ENCODE data around the gene PTPRT.

GRCh38 chr20:42308171-42308570 is 881.5 kb downstream of the PTPRT start:
- TF ChIP-seq FOSL1 (IDR thresholded peaks at IDR 0.05; ENCODE audit: low read depth) (no peak), EZH2 (IDR thresholded peaks at IDR 0.05) (no peak), CTCF (IDR thresholded peaks at IDR 0.05 in 2 of 3, conservative IDR thresholded peaks at IDR 0.05 in 1 of 3; ENCODE audit: borderline replicate concordance in 1 of 3, insufficient read depth in 1 of 3, low read depth in 2 of 3, low read length in 2 of 3) (no peak), POLR2A (IDR thresholded peaks at IDR 0.05; ENCODE audit: borderline replicate concordance, extremely low read depth, insufficient read depth, insufficient read length) (no peak), REST (IDR thresholded peaks at IDR 0.05; ENCODE audit: low read depth) (no peak), EZH2phosphoT487 (IDR thresholded peaks at IDR 0.05; ENCODE audit: borderline replicate concordance) (no peak), SIN3A (IDR thresholded peaks at IDR 0.05; ENCODE audit: low read depth) (no peak), ZNF274 (IDR thresholded peaks at IDR 0.05; ENCODE audit: low read depth, low read length) (no peak), TCF7L2 (IDR thresholded peaks at IDR 0.05; ENCODE audit: borderline replicate concordance, extremely low read depth, insufficient read depth, insufficient read length) (no peak), CEBPB (IDR thresholded peaks at IDR 0.05; ENCODE audit: low read depth) (no peak), POLR2AphosphoS5 (IDR thresholded peaks at IDR 0.05; ENCODE audit: low read depth, low read length) (no peak), JUND (IDR thresholded peaks at IDR 0.05) (no peak), ZFX (IDR thresholded peaks at IDR 0.05) (no peak), SP1 (IDR thresholded peaks at IDR 0.05; ENCODE audit: low read depth) (no peak)

All from HCT116 (cell line).